Mesenchymal stem cell (in vitro differentiated cells and primary cell): Measurements from ENCODE around the gene RPL12. TPM values are rescaled to one million over a fixed set of nuclear protein-coding genes. Genes with fewer than 3 reads are reported as not detected.

ENCODE experiments used
- DNase-seq: peaks from one replicate; pipeline ENCODE4 v3.0.0-alpha.2; 2013
- H2AFZ ChIP-seq: one replicate; pipeline ENCODE4 v1.6.1; 2013; ENCODE audit warnings: low read depth, mild to moderate bottlenecking, control low read depth, inconsistent platforms, low read length, moderate library complexity
- H2AK5ac ChIP-seq: 2 replicates; pipeline ENCODE4 v1.6.1; 2013; ENCODE audit warnings: low read length, moderate library complexity, mild to moderate bottlenecking, inconsistent platforms; ENCODE audit not compliant: severe bottlenecking
- H2BK120ac ChIP-seq: one replicate; pipeline ENCODE4 v1.6.1; 2013; ENCODE audit warnings: low read depth, mild to moderate bottlenecking, inconsistent platforms, low read length, moderate library complexity
- H2BK12ac ChIP-seq, 2 experiments: one replicate each; pipeline ENCODE4 v1.6.1; 2013; ENCODE audit warnings: inconsistent platforms in 2 of 2, low read length in 2 of 2, mild to moderate bottlenecking in 2 of 2, moderate library complexity in 2 of 2, control low read depth in 1 of 2
- H2BK15ac ChIP-seq: one replicate; pipeline ENCODE4 v1.6.1; 2013; ENCODE audit warnings: mild to moderate bottlenecking, low read depth, inconsistent platforms; ENCODE audit not compliant: poor library complexity, severe bottlenecking
- H2BK5ac ChIP-seq: 2 replicates; pipeline ENCODE4 v1.6.1; 2013; ENCODE audit warnings: low read depth, mild to moderate bottlenecking, low read length, control low read depth, inconsistent platforms; ENCODE audit not compliant: poor library complexity, severe bottlenecking
- H3K14ac ChIP-seq, 2 experiments: one replicate each; pipeline ENCODE4 v1.6.1; 2013; ENCODE audit warnings: inconsistent platforms in 2 of 2, low read length in 2 of 2, control low read depth in 1 of 2, mild to moderate bottlenecking in 1 of 2, moderate library complexity in 1 of 2
- H3K18ac ChIP-seq, 2 experiments: one replicate each; pipeline ENCODE4 v1.6.1; 2013; ENCODE audit warnings: inconsistent platforms in 2 of 2, low read length in 2 of 2, control low read depth in 1 of 2, low read depth in 1 of 2, mild to moderate bottlenecking in 1 of 2
- H3K23ac ChIP-seq, 2 experiments: one replicate each; pipeline ENCODE4 v1.6.1; 2013; ENCODE audit warnings: inconsistent platforms in 2 of 2, low read length in 2 of 2, mild to moderate bottlenecking in 2 of 2, moderate library complexity in 2 of 2, control low read depth in 1 of 2
- H3K27ac ChIP-seq: 2 replicates; pipeline ENCODE4 v1.5.1; 2013; ENCODE audit warnings: mild to moderate bottlenecking, moderate library complexity, low read length, control low read depth, inconsistent platforms; ENCODE audit not compliant: poor library complexity, severe bottlenecking
- H3K27me3 ChIP-seq, 2 experiments: 2 replicates each; pipeline versions ENCODE4 v1.6.1 to v1.7.0; 2013; ENCODE audit warnings: low read length in 2 of 2, mild to moderate bottlenecking in 2 of 2, moderate library complexity in 2 of 2, control low read depth in 1 of 2, inconsistent platforms in 1 of 2; ENCODE audit not compliant: control insufficient read depth in 1 of 2, insufficient read depth in 1 of 2
- H3K36me3 ChIP-seq, 2 experiments: 2 replicates each; pipeline versions ENCODE4 v1.6.1 to v1.7.0; 2013; ENCODE audit warnings: low read length in 2 of 2, control low read depth in 1 of 2, inconsistent platforms in 1 of 2, low read depth in 1 of 2, mild to moderate bottlenecking in 1 of 2; ENCODE audit not compliant: insufficient read depth in 2 of 2, control insufficient read depth in 1 of 2
- H3K4ac ChIP-seq, 2 experiments: one replicate each; pipeline ENCODE4 v1.6.1; 2013; ENCODE audit warnings: inconsistent platforms in 2 of 2, low read length in 2 of 2, mild to moderate bottlenecking in 2 of 2, moderate library complexity in 2 of 2, control low read depth in 1 of 2, low read depth in 1 of 2
- H3K4me1 ChIP-seq: 2 replicates; pipeline ENCODE4 v1.6.1; 2013; ENCODE audit warnings: low read depth, low read length, control low read depth; ENCODE audit not compliant: control insufficient read depth, insufficient read depth
- H3K4me2 ChIP-seq: 2 replicates; pipeline ENCODE4 v1.6.1; 2013; ENCODE audit warnings: low read length, mild to moderate bottlenecking, inconsistent platforms; ENCODE audit not compliant: poor library complexity, severe bottlenecking
- H3K4me3 ChIP-seq, 2 experiments: 2 replicates each; pipeline versions ENCODE4 v1.5.1 to v1.7.0; 2013; ENCODE audit warnings: low read length in 2 of 2, mild to moderate bottlenecking in 2 of 2, control low read depth in 1 of 2, low read depth in 1 of 2; ENCODE audit not compliant: insufficient read depth in 1 of 2
- H3K79me1 ChIP-seq: replicated peaks from 2 replicates; pipeline ENCODE4 v1.6.1; 2013; ENCODE audit warnings: mild to moderate bottlenecking, control low read depth, low read length, inconsistent platforms; ENCODE audit not compliant: poor library complexity, severe bottlenecking
- H3K9ac ChIP-seq: 2 replicates; pipeline ENCODE4 v1.7.0; 2013; ENCODE audit warnings: mild to moderate bottlenecking, low read length, moderate library complexity
- H3K9me3 ChIP-seq: 2 replicates; pipeline ENCODE4 v1.7.0; 2013; ENCODE audit warnings: mild to moderate bottlenecking, low read length; ENCODE audit not compliant: control insufficient read depth
- H4K8ac ChIP-seq: one replicate; pipeline ENCODE4 v1.6.1; 2013; ENCODE audit warnings: inconsistent platforms, mild to moderate bottlenecking, low read length, moderate library complexity
- H4K91ac ChIP-seq: one replicate; pipeline ENCODE4 v1.6.1; 2013; ENCODE audit warnings: mild to moderate bottlenecking, low read length, inconsistent platforms
- WGBS: methylation state at CpG from one replicate; pipeline ENCODE4 v1.1.7; 2013; ENCODE audit warnings: mixed read lengths; 5-methylcytosine and 5-hydroxymethylcytosine counted together
- small RNA-seq: library from polyadenylated mRNA; stranded (forward); fragments of <200 nt; extraction: miRNeasy Mini kit (QIAGEN cat#:217004); gene quantifications from one replicate; pipeline ENCODE3, GENCODE V24; 2013; ENCODE audit warnings: low read depth

Gene RPL12

DNA sequence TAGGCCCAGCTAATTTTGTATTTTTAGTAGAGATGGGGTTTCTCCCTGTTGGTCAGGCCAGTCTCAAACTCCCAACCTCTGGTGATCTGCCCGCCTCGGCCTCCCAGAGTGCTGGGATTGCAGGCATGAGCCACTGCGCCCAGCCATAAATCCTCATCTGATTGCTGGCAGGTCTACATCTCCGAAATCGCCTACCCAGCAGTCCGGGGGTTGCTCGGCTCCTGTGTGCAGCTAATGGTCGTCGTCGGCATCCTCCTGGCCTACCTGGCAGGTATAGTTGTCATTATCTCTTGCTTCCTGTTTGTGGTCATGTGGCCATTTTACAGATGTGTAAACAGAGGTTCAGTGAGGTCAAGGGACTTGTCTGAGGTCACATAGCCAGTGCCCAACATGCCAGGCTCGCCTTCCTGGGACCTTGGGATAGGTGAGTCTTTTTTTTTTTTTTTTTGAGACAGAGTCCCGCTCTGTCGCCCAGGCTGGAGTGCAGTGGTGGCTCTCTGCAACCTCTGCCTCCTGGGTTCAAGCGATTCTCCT is 51.4 kb downstream of the RPL12 start:
- Histone ChIP-seq H3K18ac (no peak overlapping the region), H3K4me3 (no peak overlapping the region), H3K23ac (no peak overlapping the region), H3K14ac (no peak overlapping the region), H3K4me2 (no peak overlapping the region), H4K8ac (no peak overlapping the region), H3K27me3 (peaks cover 11 to 90% of the 10 kb centered on the region in 2 experiments), H3K79me1 (peaks cover 11% of the 10 kb centered on the region), H3K9me3 (peaks cover 7% of the 10 kb centered on the region), H2BK120ac (no peak overlapping the region), H4K91ac (no peak overlapping the region), H2BK15ac (no peak overlapping the region), H3K9ac (no peak overlapping the region), H2AK5ac (no peak overlapping the region), H3K36me3 (peaks cover 0 to 31% of the 10 kb centered on the region in 2 experiments), H2BK5ac (no peak overlapping the region), H2AFZ (no peak overlapping the region), H3K4me1 (peaks cover 18% of the 10 kb centered on the region), H3K4ac (no peak overlapping the region), H2BK12ac (no peak overlapping the region), H3K27ac (no peak overlapping the region)
- DNase-seq: no peak
- 94% methylated on average over 14 of the region's 14 CpGs for WGBS

GRCh38 chr9:127398715-127399400 is 52.3 kb downstream of the RPL12 start:
- H2BK15ac ChIP-seq: peak overlapping the region; percentile 9
- H4K8ac ChIP-seq: peak overlapping the region; percentile 56
- no peak overlapping the region for H2BK12ac ChIP-seq
- no peak overlapping the region for H2BK5ac ChIP-seq
- no peak overlapping the region for H2AK5ac ChIP-seq
- no peak overlapping the region for H3K4me3 ChIP-seq
- no peak overlapping the region for H3K14ac ChIP-seq
- no peak overlapping the region for H3K4me2 ChIP-seq
- H3K9me3 ChIP-seq: peaks cover 7% of the 10 kb centered on the region
- peaks cover 0 to 21% of the 10 kb centered on the region in 2 experiments for H3K36me3 ChIP-seq
- H2AFZ ChIP-seq: no peak overlapping the region
- DNase-seq: no peak
- H3K9ac ChIP-seq: no peak overlapping the region
- no peak overlapping the region for H3K27ac ChIP-seq
- H2BK120ac ChIP-seq: no peak overlapping the region
- H3K4me1 ChIP-seq: peaks cover 18% of the 10 kb centered on the region
- H3K4ac ChIP-seq: no peak overlapping the region
- no peak overlapping the region for H3K18ac ChIP-seq
- peaks cover 11 to 90% of the 10 kb centered on the region in 2 experiments for H3K27me3 ChIP-seq
- peaks cover 10% of the 10 kb centered on the region for H3K79me1 ChIP-seq
- no peak overlapping the region for H3K23ac ChIP-seq
- 93% methylated on average over 13 of the region's 13 CpGs for WGBS
- H4K91ac ChIP-seq: peak overlapping the region; percentile 37

DNA sequence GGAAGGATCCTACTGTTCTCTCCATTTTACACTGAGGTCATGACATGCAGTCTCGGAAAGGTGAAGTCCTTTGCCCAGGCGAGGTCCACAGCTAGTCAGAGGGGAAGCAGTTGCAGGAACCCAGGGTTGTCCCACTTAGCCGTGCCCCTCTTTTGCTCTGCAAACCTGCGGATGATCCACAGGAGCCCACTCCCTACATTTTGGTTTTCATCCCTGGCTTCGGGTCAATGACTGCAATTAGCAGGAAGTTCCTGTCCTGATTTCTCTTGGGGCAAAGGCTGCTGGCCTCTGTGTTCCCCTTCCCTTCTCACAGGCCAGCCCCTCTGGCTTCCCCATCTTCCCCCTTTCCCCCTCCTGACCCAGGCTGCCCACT is 52.9 kb downstream of the RPL12 start:
- Histone ChIP-seq H3K27ac (no peak overlapping the region), H3K79me1 (peaks cover 10% of the 10 kb centered on the region), H4K8ac (no peak overlapping the region), H3K9ac (no peak overlapping the region), H3K4me2 (peak overlapping the region; percentile 93), H3K4ac (no peak overlapping the region), H3K23ac (no peak overlapping the region), H3K36me3 (peaks cover 0 to 15% of the 10 kb centered on the region in 2 experiments), H3K27me3 (peaks cover 11 to 90% of the 10 kb centered on the region in 2 experiments), H3K4me3 (no peak overlapping the region), H3K9me3 (peaks cover 7% of the 10 kb centered on the region), H3K4me1 (peaks cover 18% of the 10 kb centered on the region), H4K91ac (no peak overlapping the region), H2BK120ac (no peak overlapping the region), H2AK5ac (no peak overlapping the region), H2BK12ac (peak overlapping the region in 1 of 2 experiments; percentile 23), H3K14ac (no peak overlapping the region), H2BK15ac (no peak overlapping the region), H2AFZ (no peak overlapping the region), H3K18ac (no peak overlapping the region), H2BK5ac (no peak overlapping the region)
- 54% methylated on average over 5 of the region's 5 CpGs for WGBS
- DNase-seq: no peak

Small RNA genes lying within 50 kb of the gene (small RNA-seq; reads per million reads assigned to genes)
- not detected for gene RF00019
- 373 reads per million, percentile 96 among the genes with 10 or more reads in this experiment for gene SNORA65
